Motor neuron (in vitro differentiated cells): ENCODE measurements around the gene IL19. TPM values are rescaled to one million over a fixed set of nuclear protein-coding genes. Genes with fewer than 3 reads are reported as not detected.

ENCODE experiments used
- ATAC-seq, 8 experiments: fragments of 200-7000 bp; cut with Tn5 transposase; replicated peaks in 6 of 8; 2 replicates each; pipeline ENCODE4 v1.8.0; 2021; ENCODE audit warnings: mild to moderate bottlenecking in 8 of 8, moderate library complexity in 8 of 8
- H3K27ac ChIP-seq, 2 donors: fragments of 250-450 bp; sonication (Bioruptor Pico); 2 replicates each; pipeline ENCODE4 v1.9.0; 2021; ENCODE audit warnings: antibody characterized with exemption in 2 of 2, mild to moderate bottlenecking in 2 of 2, moderate library complexity in 1 of 2
- H3K4me1 ChIP-seq, 2 donors: fragments of 250-450 bp; sonication (Bioruptor Pico); replicated peaks in 1 of 2; 2 replicates each; pipeline ENCODE4 v1.6.1; 2021; ENCODE audit warnings: antibody characterized with exemption in 2 of 2, mild to moderate bottlenecking in 2 of 2, moderate library complexity in 1 of 2
- H3K4me3 ChIP-seq, 5 donors: fragments of 250-450 bp; sonication (Bioruptor Pico); 2 replicates each; pipeline ENCODE4 v1.9.0; 2021; ENCODE audit warnings: antibody characterized with exemption in 5 of 5, mild to moderate bottlenecking in 5 of 5, moderate library complexity in 4 of 5
- WGBS, 10 experiments: fragments of 450-650 bp; shearing (Covaris generic); methylation state at CpG; one replicate each; pipeline ENCODE4 v1.0.0; 2022; 5-methylcytosine and 5-hydroxymethylcytosine counted together
- in situ Hi-C, 9 experiments: fragments of 400-800 bp; cut with MboI; loops; one replicate each; pipeline ENCODE4 v1.15.0; 2021; ENCODE audit warnings: low sequenced_read_pairs in 9 of 9, low pct_unique_long_range_greater_than_20kb in 2 of 9; ENCODE audit not compliant: unreplicated experiment in 9 of 9
- total RNA-seq, 8 experiments: library from RNA; unstranded; fragments of 300-600 nt; gene quantifications; 2 replicates each; pipeline versions ENCODE4 v1.2.3 to v1.2.4, GENCODE V29; 2022

IL19 gene
- total RNA-seq, 8 experiments from 2014 or later: 0.27 to 2.5 (median 0.81) TPM; not detected in 3

DNA sequence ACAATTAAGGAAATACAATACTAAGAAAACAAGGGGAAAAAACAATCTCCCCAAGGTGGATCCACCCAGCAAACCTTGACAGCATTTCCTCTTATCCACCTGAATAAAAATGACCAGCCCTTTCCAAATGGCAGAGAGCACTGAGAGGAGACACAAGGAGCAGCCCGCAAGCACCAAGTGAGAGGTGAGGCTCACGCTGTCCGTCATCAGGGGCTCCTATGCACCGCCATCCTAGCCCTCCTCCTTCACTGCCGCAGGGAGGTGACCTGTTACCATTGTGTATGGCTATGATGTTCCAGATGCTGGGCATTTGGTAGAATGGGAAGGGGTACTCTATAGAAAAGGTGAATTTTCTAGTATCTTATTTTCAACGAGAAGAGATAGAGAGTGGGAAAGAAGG is 63.6 kb downstream of the IL19 start:
- in situ Hi-C loops: no loop called here
- H3K4me1 ChIP-seq: no peaks in the 10 kb centered on the region

GRCh38 chr1:206834711-206835110 is 64.1 kb downstream of the IL19 start:
- in situ Hi-C loops: no loop called here
- no peaks in the 10 kb centered on the region for H3K4me1 ChIP-seq
- no peak overlapping the region for H3K4me3 ChIP-seq
- peak in 3 of 8 experiments; percentile 45 to 74 (median 71) for ATAC-seq
- no peak overlapping the region for H3K27ac ChIP-seq
- WGBS, 10 experiments: 7 to 100% (median 83%) methylated on average over 1 to 3 of the region's 3 CpGs; no CpG with 5 or more reads in 1 of the 10 experiments

More for the DNA sequence above, 63.6 kb downstream of the IL19 start:
- H3K27ac ChIP-seq: no peak overlapping the region
- peak in 1 of 8 experiments; percentile 36 for ATAC-seq
- 40 to 94% (median 72%) methylated on average over 1 to 6 of the region's 6 CpGs; no CpG with 5 or more reads in 2 of the 10 experiments for WGBS, 10 experiments
- no peak overlapping the region for H3K4me3 ChIP-seq

DNA sequence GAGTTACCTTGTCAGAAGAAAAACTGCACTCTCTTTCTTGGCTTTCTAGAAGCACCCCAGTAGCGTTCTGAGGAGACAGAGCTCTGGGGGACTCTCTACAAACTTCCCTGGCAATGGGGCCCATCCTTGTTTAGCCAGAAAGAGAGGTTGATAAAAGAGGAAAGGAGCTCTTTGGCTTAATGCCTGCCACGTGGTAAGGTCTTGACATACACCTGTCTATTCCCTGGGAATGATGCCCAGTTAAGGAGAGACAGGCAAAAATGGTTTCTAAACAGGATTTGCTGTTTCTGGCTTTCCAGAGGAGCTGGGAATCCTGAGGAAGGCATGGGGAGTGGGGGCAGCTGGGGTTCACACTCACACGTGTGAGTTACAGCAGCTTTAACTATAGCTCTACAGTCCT is 64.6 kb downstream of the IL19 start:
- no peaks in the 10 kb centered on the region for H3K4me1 ChIP-seq
- no peak for ATAC-seq
- WGBS, 10 experiments: 0 to 77% (median 63%) methylated on average over 1 to 3 of the region's 3 CpGs; no CpG with 5 or more reads in 4 of the 10 experiments
- H3K27ac ChIP-seq: no peak overlapping the region
- H3K4me3 ChIP-seq: no peak overlapping the region
- in situ Hi-C loops: no loop called here

DNA sequence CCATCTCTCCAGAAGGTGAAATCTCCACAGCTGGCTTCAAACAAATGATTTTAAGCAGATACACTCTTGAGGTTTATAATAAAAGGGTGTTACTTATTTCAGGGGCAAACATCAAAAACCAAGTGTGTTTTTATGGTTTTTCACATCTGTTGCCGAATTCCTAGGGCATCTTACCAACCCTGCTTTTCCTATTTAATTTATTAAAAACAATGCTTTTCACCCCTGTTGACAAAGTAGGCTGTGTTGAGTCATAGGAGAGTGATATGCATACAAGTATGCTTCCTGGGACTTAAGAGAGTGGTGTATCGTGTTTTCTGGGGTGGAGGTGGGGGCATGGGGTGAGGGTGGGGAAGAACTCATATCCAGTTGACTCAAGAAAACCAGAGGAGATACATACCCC is 65.5 kb downstream of the IL19 start:
- 10 to 80% (median 49%) methylated on average over 1 to 2 of the region's 2 CpGs; no CpG with 5 or more reads in 2 of the 10 experiments for WGBS, 10 experiments
- H3K27ac ChIP-seq: no peak overlapping the region
- in situ Hi-C loops: no loop called here

DNA sequence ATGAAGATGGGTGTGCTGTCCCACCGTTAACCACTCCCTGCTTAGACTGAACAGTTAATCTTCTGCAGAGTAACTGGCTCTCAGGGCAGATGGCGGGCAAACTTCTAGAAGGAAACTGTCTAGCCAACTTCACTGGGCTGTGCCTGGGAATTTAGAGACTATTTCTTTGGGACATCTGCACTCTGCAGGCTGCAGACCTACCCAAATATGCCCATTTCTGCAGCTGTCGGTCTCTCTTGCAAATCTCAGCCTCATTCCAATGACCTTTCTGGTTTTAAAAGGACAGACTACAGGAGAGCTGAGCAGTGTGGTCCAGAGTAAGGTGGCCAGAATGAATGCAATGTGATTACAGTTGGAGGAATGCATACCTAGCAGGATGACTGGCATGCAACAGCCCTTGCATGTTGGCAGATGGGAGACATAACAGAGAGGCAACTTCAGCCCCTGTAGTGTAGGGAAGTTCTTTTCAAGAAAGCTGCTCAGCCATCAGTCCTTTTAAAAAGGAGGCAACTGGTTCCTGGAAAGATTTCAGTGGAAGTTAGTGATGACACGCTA is 68.5 kb downstream of the IL19 start:
- no peak overlapping the region for H3K27ac ChIP-seq
- in situ Hi-C loops: no loop called here
- H3K4me1 ChIP-seq: peaks cover 2 to 10% of the 10 kb centered on the region in 2 donors
- no peak for ATAC-seq
- WGBS, 10 experiments: 17 to 100% (median 72%) methylated on average over 1 to 4 of the region's 4 CpGs; no CpG with 5 or more reads in 2 of the 10 experiments
- H3K4me3 ChIP-seq: no peak overlapping the region

More for the DNA sequence above, 65.5 kb downstream of the IL19 start:
- Histone ChIP-seq H3K4me3 (no peak overlapping the region), H3K4me1 (no peaks in the 10 kb centered on the region)
- ATAC-seq: peak in 2 of 8 experiments; percentile 18 to 19

DNA sequence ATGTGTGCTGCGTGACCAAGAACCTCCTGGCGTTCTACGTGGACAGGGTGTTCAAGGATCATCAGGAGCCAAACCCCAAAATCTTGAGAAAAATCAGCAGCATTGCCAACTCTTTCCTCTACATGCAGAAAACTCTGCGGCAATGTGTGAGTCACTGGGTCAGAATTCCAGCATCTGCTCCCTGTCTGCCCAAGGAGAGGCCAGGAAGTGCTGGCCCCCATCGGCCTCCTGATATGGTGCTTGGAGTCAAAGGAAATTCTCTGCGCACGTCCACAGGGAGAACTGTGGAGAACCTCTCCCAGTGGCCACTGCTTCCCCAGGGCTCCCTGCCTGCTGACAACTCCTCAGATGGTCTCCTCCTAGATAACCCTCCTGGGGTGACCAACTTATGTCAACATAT is 69.3 kb downstream of the IL19 start:
- no peak overlapping the region for H3K27ac ChIP-seq
- in situ Hi-C loops: no loop called here
- peak in 1 of 8 experiments; percentile 82 for ATAC-seq
- H3K4me1 ChIP-seq: peaks cover 2 to 10% of the 10 kb centered on the region in 2 donors
- H3K4me3 ChIP-seq: no peak overlapping the region
- 33 to 96% (median 86%) methylated on average over 2 to 6 of the region's 7 CpGs; no CpG with 5 or more reads in 5 of the 10 experiments for WGBS, 10 experiments

DNA sequence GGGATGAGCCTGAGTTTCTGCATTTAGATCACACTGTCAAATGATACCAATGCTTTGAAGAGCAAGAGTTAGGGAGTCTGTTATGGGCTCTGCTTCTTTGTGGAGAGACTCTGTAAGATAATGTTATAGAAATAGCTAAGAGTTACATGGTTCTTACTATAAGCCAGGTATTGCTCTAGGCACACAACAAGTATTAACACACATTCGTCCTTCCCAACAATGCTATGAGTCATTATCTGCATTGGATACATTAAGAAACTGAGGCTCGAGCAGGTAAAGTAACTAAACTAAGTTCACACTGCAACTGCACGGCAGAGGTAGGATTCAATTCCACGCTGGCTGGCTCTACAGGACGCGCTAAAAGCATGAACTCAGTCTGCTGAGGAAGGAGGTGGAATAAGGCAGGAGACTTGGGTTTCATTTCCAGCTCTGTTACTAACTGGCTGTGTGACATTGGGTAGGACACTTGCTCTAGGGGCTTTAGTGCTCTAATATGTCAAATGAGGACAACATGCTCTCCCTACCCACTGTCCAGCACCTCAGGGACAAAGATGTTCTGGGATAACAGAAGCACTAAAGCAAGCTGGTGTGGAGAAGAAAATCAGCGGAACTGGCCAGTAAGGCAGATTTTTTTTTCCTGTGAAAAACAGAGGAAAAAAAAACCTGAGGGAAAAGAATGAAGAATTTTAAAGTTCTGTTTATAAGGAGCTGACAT is 71.2 kb downstream of the IL19 start:
- peaks cover 2 to 10% of the 10 kb centered on the region in 2 donors for H3K4me1 ChIP-seq
- no peak overlapping the region for H3K27ac ChIP-seq
- no peak overlapping the region for H3K4me3 ChIP-seq
- 75 to 100% (median 88%) methylated on average over 1 to 7 of the region's 7 CpGs for WGBS, 10 experiments
- ATAC-seq: no peak
- in situ Hi-C loops: no loop called here

DNA sequence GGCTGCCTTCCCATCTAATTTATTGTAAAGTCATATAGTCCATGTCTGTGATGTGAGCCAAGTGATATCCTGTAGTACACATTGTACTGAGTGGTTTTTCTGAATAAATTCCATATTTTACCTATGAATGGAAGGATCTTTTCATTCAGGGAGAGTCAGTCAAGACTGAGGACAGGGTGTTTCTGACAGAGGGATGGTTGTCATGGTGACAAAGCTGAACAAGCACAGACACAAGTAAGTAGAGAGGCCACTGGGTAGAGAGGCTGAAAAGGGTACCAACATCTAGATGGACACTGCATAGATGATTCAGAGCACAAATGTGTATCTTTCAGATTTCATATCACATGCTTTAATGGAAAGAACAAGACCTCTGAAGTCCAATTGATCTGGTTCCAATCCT is 72.3 kb downstream of the IL19 start:
- H3K4me1 ChIP-seq: peaks cover 2 to 10% of the 10 kb centered on the region in 2 donors
- no peak overlapping the region for H3K27ac ChIP-seq
- peak in 7 of 8 experiments; percentile 36 to 83 (median 63) for ATAC-seq
- no peak overlapping the region for H3K4me3 ChIP-seq
- in situ Hi-C loops: no loop called here

DNA sequence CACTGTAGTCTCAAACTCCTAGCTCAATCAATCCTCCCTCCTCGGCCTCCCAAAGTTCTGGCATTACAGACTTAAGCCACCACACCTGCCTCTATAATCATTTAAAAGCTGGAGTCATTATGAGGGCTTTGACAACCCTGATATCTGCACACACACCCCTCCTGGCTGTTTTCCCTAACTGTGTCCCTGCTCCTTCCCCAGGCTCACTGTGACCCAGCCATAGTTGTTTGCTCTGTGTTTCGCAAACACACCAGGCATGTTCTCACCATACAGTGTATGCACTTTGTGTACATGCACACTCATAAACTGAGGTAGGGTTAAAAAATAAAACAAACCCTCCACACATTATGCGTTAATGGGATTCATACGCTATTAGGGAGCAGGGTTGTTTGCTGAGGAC is 73.1 kb downstream of the IL19 start:
- no peak overlapping the region for H3K4me3 ChIP-seq
- H3K4me1 ChIP-seq: peaks cover 2 to 10% of the 10 kb centered on the region in 2 donors
- H3K27ac ChIP-seq: no peak overlapping the region
- in situ Hi-C loops: no loop called here
- ATAC-seq: no peak
- 71 to 98% (median 90%) methylated on average over 1 to 4 of the region's 4 CpGs; no CpG with 5 or more reads in 5 of the 10 experiments for WGBS, 10 experiments

- no peak overlapping the region for H3K4me3 ChIP-seq
- in situ Hi-C loops: no loop called here
- H3K4me1 ChIP-seq: peaks cover 2 to 10% of the 10 kb centered on the region in 2 donors
- peak in 5 of 8 experiments; percentile 13 to 73 (median 57) for ATAC-seq
- H3K27ac ChIP-seq: no peak overlapping the region
Observed at GRCh38 chr1:206846487-206846886, 75.9 kb downstream of the IL19 start.

DNA sequence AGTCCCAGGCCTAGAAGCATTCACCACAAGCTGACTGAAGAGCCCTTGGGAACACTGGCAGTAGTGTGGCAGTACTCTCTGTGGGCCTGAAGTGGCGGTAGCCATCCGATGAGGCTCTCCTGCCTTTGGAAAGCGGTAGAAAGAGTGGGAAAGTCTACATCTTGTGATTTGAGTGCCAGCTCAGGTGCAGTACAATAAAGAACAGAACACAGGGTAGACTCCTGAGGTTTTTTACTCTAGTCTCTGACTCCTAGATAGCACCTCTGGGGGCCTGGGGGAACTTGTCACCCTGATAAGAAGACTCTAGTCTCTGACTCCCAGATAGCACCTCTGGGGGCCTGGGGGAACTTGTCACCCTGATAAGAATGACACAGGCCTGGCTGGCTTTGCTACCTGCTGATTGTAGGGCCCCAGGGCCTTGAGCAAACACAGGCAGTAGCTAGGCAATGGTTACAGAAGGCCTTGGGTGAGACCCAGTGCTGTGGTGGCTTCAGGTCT is 76.8 kb downstream of the IL19 start:
- no peak for ATAC-seq
- in situ Hi-C loops: no loop called here
- 84 to 100% (median 92%) methylated on average over 2 to 3 of the region's 3 CpGs; no CpG with 5 or more reads in 6 of the 10 experiments for WGBS, 10 experiments

DNA sequence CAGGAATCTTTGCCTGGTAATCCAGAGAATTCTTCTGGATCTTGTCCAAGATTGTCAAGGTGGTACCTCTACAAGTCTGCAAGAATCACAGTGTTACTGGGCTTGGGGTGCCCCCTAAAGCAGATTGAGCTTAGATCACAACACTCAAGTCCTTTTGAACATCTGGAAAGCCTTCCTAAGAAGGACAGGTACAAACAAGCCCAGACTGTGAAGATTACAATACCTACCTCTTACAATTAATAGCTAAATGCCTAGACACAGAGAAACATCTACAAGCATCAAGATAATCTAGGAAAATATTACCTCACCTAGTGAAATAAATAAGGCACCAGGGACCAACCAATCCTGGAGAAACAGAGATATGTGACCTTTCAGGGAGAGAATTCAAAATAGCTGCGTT is 77.4 kb downstream of the IL19 start:
- no peak overlapping the region for H3K4me3 ChIP-seq
- in situ Hi-C loops: no loop called here
- ATAC-seq: no peak
- 17 to 100% (median 83%) methylated on average over 1 of the region's 1 CpG; no CpG with 5 or more reads in 1 of the 10 experiments for WGBS, 10 experiments
- H3K4me1 ChIP-seq: peaks cover 2% of the 10 kb centered on the region in 2 donors
- H3K27ac ChIP-seq: no peak overlapping the region

More for the DNA sequence above, 76.8 kb downstream of the IL19 start:
- peaks cover 2 to 8% of the 10 kb centered on the region in 2 donors for H3K4me1 ChIP-seq
- H3K4me3 ChIP-seq: no peak overlapping the region
- H3K27ac ChIP-seq: no peak overlapping the region

DNA sequence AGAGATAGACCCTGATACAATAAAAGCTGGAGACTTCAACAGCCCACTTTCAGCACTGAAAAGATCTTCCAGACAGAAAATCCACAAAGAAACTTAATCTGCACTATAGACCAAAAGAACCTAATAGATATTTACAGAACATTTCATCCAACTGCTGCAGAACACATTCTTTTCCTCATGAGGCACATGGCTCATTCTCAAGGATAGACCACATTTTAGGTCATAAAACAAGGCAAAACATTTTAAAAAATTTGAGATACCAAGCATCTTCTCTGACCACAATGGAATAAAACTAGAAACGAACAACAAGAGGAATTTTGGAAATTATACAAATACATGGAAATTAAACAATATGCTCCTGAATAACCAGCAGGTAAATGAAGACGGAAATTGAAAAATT is 79.8 kb downstream of the IL19 start:
- H3K27ac ChIP-seq: no peak overlapping the region
- in situ Hi-C loops: no loop called here
- 28 to 75% (median 57%) methylated on average over 2 of the region's 2 CpGs for WGBS, 10 experiments
- ATAC-seq: no peak
- H3K4me1 ChIP-seq: no peaks in the 10 kb centered on the region
- H3K4me3 ChIP-seq: no peak overlapping the region
